Stimulated activated CD4-positive, alpha-beta T cell treated with anti-CD3 and anti-CD28 coated beads, Interleukin-15, amount 100 ng/mL, for 24 hours (primary cell): ENCODE measurements around the gene PICALM.
"Not testable (repeated sequence)": the region's sequence is repeated elsewhere in the genome, so short reads cannot be mapped to it uniquely, and the experiment has no call there.

Experiments used
- DNase-seq: peaks from one replicate; pipeline ENCODE4 v3.0.0-alpha.2; 2020

Gene PICALM, protein sequence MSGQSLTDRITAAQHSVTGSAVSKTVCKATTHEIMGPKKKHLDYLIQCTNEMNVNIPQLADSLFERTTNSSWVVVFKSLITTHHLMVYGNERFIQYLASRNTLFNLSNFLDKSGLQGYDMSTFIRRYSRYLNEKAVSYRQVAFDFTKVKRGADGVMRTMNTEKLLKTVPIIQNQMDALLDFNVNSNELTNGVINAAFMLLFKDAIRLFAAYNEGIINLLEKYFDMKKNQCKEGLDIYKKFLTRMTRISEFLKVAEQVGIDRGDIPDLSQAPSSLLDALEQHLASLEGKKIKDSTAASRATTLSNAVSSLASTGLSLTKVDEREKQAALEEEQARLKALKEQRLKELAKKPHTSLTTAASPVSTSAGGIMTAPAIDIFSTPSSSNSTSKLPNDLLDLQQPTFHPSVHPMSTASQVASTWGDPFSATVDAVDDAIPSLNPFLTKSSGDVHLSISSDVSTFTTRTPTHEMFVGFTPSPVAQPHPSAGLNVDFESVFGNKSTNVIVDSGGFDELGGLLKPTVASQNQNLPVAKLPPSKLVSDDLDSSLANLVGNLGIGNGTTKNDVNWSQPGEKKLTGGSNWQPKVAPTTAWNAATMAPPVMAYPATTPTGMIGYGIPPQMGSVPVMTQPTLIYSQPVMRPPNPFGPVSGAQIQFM

DNA sequence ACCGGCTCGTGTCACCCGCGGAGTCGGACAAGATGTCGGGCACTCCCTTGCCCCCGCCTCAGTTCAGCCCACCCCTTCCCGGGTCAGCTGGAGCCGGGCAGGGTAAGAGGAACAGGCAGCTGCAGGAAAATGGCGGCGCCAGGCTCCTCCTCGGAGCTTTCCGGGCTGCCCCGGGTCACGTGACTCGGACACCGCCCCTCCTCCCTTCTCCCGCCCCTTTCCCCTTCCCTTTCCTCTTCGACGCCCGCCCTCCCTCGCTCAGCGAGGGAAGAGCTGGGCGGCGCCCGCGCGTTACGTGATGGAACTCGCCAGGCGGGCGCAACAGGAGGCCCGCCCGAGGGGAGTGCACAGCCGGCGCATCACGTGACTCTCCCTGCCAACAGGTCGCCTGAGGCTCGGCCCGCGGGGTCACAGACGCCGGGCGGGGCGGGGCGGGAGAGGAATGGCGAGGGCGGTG is at the start of gene PICALM:
TSS of gene PICALM (minus strand) at position 134 of the 457 bp plus-strand sequence. CDS start 304 bp downstream, outside the sequence.
- DNase-seq = peak; percentile 98

DNA sequence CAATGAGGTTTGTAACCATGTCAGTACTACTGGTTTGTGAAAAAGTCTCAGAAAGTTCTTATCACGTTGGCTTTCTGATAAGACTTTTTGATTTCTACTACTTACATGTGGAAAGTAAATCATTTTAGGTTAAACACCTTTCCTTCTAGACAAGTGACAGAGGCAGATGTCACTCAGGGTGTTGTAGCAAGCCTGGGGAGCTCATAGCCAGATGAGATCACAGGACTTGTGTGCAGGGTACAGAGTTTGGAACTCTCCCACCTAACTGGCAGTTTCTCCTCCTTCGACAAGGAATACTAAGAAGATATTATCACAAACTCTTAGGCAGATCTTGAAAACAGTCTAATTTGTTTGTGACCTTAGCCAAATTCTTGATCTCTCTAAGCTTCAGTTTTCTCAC is 49.4 kb upstream of the PICALM start:
- DNase-seq = no peak

DNA sequence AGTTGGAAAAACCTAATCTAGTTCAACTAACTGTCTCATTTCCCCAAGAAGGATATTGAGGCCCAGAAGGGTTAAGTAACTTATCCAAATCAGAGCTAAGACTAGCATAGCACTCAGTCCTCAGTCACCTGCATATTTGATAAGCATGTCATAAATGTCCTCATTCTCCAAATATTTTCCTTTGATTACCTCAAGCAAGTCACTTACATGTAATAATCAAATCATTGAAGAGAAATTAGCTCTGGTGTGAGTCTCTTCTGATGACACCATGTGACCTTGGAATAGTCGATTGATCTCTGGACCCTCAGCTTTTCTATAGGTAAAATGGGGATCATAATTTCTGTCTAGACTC is 48.8 kb upstream of the PICALM start:
- DNase-seq = no peak

DNA sequence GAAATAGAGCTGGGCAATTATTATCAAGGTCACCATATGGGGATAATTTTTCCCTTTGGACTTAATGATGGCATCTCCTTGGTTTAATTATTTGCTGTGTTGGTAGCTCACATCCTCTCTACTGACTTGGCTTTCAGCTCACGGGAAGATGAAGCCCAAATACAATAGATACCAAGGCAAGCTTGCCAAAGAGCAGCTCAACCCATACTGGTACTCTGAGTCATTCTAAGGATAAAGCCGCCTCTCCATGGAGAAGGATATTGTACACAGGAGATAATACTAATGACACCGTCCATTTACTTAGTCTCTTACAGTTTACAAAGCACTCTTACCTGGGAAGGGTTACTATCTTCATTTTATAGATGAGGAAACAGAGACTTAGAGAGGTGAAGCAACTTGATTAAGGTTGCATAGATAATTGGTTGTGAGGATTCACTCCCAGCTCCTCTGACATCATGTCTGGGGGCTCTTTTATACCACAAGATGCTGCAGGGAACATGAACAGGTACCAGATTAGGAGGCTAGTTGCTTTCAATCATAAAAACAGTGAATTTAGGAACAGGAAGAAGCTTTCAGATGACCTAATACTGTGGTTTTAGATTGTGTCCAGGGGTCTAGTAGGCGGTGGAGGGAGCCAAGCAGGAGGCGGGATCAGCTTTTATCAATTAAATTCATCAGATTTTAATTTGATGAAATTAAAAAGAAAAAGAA is 48.3 kb upstream of the PICALM start:
- no peak for DNase-seq

DNA sequence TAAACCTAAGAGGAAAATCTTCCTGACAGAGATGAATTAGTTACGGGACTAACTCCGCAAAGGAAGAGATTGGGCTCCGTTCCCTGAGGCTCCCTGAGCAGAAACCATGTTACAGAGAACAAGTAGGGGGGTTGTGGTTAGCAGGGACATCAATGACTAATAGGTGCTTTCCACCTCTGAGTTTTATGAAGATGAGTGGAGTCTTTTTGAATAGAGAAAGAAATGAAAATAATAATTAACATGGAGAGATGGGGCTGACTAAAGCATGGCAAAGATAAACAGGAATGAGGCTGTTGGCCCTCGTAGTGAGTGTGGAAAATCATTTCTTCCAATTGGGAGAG is 47.5 kb upstream of the PICALM start:
- peak; percentile 50 for DNase-seq

DNA sequence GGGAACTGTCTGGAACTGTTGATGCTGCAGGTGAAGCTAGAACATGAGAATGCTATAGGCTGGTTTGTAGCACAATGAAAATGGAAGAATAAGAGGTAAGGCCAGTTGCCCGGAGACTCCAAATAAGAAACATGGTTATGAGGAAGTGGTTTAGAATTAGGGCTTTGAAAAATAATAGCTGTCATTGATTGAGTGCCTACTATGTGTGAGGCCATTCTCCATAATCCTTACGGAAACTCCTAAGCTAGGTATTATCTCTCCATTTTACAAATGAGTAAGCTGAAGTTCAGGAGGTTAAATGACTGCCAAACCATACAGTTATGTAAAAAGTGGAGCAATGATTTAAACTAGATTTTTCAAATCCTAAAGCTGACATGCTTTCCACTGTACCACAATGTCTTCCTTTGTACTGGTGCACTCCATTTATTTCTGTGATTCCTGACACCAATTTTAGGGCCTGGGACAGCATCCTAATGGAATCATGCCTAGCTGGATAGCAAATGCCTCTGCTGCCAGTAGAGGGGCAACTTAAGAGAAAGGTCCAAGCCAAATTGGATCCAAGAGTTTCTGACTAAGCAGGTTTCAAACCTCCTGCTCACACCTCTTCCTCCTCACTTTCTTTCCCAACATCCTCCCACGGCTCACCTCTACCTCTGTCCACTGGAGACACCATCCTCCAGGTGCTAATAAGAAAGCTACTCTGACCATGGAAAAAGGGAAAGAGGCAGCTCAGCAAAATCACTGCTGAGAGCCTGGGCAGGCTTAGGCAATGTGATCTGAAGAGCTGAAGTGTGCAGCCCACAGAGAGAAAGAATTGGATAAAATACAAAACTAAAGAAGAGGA is 46.9 kb upstream of the PICALM start:
- DNase-seq = no peak

DNA sequence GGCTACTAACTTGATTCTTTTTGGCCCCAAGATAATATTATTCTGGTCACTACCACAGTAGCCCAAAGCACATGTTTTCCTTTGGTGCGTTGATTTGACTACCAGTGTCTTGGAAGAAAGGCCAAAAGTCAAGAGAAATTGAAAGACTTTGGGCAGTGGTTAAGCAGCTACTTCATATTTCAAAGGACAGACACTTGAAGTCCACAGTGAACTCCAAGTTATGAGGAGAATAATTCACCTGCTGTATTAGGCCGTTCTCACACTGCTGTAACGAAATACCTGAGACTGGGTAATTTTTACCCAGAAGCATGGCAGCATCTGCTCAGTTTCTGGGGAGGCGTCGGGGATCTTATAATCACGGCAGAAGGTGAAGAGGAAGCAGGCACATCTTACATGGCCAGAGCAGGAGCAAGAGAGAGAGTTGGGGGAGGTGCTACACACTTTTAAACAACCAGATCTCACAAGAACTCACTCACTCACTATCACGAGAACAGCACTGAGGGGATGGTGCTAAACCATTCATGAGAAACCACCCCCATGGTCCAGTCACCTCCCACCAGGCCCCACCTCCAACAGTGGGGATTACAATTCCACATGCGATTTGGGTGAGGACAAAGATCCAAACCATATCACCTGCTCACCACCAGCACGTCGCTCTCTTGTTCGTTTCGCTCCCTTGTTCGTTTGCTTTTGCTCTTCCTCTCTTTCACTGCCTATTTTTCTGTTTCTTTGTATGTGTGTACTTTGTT is 40.2 kb upstream of the PICALM start:
- DNase-seq = no peak

DNA sequence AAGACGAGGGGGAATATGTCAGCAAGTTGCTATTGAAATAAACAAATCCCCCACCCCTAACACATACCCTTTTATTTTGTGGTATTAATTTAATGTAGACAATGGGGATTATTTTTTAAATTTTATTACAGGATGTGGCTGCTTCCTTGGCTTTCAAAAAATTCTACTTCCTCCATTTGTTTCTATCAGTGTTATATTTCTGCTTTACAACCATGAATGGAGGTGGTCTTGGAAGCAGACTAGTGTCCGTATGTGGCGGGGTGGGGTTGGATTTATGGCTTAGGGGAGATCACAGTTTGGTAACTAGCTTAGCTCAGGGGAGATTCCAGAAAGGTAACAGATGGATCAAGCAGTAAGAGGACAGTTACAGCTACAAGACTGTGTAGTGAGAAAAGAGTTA is 39.3 kb upstream of the PICALM start:
- no peak for DNase-seq

DNA sequence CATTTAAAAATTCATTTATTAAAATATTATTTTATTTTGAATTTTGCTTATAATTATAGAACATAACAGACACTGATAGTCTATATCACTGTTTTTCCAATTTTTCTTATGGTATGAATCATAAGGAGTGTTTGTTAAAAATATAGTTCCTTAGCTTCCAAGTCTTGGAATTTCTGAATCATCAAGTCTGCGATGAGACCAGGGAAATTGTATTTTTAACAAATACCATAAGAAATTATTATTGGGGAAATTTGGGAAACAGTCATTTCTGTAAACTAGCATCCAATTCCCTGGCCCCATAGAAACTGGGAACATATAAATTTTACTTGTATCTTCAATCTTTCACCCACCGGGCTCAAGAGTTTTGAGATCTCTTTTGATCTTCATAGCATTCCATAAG is 38.0 kb upstream of the PICALM start:
- DNase-seq = no peak

DNA sequence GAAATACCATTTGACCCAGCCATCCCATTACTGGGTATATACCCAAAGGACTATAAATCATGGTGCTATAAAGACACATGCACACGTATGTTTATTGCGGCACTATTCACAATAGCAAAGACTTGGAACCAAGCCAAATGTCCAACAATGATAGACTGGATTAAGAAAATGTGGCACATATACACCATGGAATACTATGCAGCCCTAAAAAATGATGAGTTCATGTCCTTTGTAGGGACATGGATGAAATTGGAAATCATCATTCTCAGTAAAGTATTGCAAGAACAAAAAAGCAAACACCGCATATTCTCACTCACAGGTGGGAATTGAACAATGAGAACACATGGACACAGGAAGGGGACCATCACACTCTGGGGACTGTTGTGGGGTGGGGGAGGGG is 37.1 kb upstream of the PICALM start:
- not testable (repeated sequence) for DNase-seq

DNA sequence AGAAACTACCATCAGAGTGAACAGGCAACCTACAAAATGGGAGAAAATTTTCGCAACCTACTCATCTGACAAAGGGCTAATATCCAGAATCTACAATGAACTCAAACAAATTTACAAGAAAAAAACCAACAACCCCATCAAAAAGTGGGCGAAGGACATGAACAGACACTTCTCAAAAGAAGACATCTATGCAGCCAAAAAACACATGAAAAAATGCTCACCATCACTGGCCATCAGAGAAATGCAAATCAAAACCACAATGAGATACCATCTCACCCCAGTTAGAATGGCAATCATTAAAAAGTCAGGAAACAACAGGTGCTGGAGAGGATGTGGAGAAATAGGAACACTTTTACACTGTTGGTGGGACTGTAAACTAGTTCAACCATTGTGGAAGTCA is 36.7 kb upstream of the PICALM start:
- DNase-seq = not testable (repeated sequence)

DNA sequence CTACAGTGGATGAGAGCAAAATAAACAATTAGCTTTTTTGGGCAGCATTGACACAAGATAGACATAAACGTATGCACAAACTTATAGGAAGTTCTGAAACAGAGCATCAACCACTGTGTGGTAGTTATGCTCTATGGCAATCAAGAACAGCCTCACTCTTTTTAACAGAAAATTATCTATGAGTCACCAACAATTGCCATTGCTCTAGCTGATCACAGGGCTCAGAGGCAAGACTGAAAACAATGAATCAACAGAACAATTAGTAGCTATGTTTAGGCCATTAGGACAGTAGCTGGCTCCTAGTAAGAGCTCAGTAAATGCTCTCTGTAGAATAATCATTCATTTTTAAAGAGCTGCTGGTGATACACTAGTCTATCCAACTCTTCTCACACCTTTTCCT is 34.9 kb upstream of the PICALM start:
- no peak for DNase-seq

DNA sequence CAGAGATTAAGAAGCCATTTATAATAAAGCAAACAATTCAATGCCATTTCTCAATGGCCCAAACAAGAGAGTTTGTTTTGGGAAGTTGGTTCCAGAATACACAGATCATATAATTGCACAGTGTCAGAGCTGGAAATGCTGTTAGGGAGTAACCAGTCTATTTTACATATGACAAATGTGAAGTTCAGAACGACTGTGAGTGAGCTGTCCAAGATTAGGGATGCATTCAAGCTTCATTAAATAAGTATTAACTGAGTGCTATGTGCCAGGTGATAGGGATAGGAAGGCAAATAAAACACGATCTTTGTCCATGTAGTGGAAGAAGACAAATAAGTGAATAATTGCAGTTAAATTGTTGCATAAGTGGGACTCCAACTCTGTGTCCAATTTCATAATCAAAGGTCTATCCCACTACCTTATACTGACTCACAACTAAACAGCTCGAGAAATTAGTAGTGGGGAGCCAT is 33.1 kb upstream of the PICALM start:
- no peak for DNase-seq

DNA sequence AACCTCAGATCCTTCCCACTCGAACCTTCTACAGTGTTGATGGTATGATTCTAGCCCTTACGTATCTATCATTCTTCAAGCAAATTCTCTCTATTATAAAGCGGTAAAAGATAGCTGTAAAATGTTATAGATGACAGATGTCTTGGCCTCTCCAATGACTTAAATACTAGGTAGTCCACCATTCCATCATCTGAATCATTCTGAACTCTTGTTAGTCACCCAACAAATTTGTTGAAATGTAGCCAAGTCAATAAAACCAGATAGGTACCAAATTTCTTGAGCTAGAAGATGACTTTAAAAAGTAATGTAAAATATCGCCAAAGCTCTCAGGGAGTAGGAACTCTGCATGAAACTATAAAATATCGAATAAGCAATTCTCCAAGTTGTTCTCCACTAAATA is 32.6 kb upstream of the PICALM start:
- DNase-seq = no peak

DNA sequence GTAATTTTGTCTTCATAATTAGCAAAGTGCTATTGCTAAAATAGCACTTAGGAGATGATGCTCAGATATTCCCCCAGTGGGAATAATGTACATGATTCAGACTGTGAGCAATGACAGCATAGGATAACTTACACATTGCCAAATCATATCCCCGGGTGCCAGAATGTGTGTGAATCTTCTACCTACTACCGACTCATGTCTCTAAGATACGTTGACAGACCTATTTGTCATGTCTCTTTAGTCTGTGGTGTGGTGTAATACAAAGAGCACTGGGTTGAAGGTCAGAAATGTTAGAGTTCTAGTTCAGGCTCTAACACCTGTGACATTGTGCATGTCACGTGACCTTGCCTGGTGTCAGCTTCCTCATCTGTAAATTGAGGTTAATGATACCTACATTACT is 31.0 kb upstream of the PICALM start:
- no peak for DNase-seq

DNA sequence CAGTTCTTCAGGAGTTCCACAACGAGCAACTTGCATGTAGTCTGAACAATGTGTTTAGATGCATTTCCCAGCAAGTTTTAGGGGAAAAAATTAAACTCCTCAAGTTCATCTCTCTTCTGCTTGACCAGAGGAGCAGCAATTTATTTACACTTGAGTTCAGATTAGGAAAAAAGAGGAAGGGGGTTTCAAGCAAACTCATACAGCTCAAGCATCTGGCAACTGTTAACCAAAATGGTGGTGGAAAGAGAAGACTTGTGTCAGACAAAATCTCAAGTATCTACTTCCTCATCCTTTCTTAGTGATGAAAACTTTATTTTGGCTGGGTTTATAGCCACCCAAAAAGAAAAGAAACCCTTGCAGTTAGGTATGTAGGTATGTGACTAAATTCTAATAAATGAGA is 29.1 kb upstream of the PICALM start:
- DNase-seq = no peak

DNA sequence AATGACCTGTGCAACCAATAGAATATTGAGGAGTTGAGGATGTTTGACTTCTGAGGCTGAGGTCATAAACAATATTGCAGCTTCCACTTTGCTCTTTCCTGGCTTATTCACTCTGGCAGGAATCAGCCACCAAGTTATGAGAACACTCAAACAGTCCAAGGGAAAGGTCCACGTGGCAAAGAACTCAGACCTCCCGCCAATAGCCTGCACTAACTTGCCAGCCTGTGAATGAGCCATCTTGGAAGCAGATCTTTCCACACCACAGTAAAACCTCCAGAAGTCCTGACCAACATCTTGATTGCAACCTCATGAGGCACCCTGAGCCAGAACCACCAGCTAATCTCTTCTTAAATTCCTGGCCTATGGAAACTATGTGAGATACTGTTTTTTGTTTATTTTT is 22.7 kb upstream of the PICALM start:
- DNase-seq = no peak

DNA sequence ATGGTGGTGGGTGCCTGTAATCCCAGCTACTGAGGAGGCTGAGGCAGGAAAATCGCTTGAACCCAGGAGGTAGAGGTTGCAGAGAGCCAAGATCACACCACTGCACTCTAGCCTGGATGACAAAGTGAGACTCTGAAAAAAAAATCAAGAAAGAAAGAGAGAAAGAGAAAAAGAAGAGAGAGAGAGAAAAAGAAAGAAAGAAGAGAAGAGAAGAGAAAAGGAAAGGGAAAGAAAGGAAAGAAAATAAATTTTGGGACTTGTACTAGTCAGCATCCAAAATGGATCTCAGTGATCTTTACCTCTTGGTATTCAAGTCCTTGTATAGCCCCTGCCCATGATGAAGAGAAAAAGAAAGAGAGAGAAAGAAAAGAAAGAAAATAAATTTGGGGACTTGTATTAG is 22.2 kb upstream of the PICALM start:
- DNase-seq = no peak

DNA sequence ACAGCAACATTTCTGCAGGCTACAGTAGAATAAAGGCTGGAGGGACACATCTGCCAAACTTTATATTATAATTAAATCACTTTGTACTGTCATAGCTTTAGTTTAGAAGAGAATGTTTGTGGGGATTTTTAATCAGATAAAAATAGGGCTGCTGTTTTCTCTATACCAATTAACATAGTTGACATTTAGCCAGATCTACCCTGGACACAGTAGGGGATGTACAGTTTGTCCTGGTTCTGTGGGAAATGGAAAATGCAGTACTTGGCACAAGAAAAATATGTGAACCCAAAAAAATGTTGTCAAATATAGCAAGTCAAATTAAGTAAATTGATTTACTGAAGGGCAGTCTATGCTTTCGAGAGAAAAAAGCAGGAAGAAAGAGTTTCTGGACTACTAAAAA is 20.8 kb upstream of the PICALM start:
- no peak for DNase-seq

DNA sequence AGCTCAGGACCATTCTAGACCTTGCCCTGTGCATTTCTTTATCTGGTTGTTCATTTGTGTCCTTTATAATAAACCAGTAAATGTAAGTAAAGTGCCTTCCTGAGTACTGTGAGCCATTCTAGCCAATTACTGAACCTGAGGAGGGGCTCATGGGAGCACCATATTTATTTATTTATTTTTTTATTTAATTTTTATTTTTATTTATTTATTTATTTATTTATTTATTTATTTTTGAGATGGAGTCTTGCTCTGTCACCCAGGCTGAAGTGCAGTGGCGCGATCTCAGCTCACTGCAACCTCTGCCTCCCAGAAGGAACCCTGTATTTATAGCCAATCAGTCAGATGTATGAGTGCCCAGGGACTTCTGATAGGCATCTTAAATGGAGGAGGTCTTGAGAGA is 18.8 kb upstream of the PICALM start:
- not testable (repeated sequence) for DNase-seq

DNA sequence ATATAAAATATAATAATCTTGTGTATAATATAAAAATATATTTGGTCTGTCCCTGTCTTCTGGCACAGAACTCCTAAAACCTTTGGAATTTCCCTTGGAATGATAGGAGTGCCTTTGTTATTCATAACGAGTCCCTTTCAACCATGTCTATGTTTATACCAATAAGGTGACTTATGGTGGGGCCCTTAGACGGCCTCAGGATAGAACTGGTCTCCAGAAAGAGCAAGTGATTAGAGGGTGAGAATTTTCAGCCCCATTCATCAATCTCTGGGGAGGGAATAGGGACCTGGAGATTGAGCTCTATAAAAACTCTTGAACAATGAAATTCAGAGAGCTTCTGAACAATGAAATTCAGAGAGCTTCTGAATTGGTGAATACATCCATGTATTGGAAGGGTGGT is 18.4 kb upstream of the PICALM start:
- DNase-seq = no peak

DNA sequence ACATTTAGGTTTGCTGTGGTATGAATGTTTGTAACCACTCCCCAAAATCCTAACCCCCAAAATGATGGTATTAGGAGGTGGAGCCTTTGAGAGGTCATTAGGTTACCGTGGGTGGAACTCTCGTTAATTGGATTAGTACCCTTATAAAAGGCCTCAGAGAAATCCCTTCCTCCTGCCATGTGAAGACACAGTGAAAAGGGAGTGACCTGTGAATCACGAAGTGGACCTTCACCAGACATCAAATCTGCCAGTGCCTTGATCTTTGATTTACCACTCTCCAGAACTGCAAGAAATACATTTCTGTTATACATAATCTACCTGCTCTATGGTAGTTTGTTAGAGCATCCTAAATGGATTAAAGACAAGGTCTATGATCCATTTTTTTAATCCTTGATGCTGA is 12.6 kb upstream of the PICALM start:
- no peak for DNase-seq
